CMK (cell line): ENCODE results near the gene DNAJC2.
A peak's percentile ranks its signal among the peaks of the same experiment; 100 is the strongest.
"Not testable (repeated sequence)": the region's sequence is repeated elsewhere in the genome, so short reads cannot be mapped to it uniquely, and the experiment has no call there.

Experiments
- DNase-seq: peaks from one replicate; pipeline ENCODE4 v3.0.0-alpha.2; 2010; ENCODE audit warnings: low read depth

DNAJC2 gene

GRCh38 chr7:103341466-103341865 is 3.1 kb downstream of the DNAJC2 start:
- DNase-seq, result no peak

GRCh38 chr7:103338864-103339263 is 5.7 kb downstream of the DNAJC2 start:
- DNase-seq, result no peak

DNA sequence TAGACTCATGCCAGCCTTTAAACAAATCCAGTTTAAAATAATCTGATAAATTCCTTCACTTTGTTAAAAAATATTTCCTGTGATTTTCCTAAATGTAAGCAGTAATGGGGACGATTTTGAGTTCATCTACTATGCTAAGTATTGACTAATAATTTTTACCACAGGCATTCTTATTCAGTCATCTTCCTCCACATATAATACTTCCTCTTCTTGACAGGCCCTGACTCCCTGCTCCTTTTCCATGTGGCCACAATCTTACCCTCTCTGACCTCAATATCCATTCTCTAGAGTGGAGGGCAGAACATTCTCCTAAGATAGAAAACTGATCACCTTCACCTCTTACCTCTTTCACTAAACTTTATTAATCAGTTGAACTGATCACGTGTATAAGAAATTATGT is 7.8 kb downstream of the DNAJC2 start:
- no peak for DNase-seq

GRCh38 chr7:103325744-103326143 is 18.8 kb downstream of the DNAJC2 start:
- no peak for DNase-seq

DNA sequence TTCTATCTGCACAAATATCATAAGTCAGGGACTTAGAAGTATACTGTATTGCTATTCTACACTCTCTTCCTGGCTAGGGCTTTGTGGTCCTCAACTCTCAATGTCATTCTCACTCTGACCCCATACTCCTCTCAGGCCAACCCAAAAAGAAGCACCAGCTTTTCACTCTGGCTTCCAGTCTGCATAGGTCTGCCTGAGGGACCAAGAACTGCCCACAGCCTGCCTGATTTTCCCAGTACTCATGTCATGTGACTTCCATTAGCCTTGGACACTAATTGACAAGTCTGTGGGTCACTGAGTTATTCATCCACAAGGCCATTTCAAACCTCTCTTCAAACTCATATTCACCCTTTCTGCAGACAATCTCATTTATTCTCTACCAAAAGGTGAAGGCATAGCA is 27.6 kb downstream of the DNAJC2 start:
- DNase-seq, result no peak

DNA sequence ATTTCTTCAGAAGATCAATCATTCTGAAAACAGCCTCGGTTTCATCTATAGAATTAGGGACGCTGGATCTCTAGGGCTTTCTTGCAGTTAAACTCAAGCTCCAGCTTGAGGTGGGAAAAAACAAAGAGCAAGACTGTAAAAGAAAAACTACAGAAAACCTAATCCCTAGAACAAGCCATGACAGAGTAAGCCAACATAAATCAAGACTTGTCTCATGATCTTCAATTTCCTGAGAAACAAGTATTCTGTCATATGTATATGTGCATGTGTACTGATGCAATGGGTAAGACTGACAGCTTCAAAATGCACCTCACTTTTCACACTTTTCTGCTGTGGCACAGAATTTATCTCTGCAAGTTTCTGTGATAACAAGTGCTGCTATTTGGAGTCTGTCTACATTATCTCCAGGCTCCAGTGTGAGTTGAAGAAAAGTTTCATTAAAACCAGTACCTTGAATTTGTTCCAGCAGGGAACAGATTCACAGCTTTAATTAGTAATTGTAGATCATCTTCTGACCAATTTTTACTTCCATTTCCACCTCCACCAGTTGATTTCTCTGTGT is 28.1 kb downstream of the DNAJC2 start:
- DNase-seq, result no peak

DNA sequence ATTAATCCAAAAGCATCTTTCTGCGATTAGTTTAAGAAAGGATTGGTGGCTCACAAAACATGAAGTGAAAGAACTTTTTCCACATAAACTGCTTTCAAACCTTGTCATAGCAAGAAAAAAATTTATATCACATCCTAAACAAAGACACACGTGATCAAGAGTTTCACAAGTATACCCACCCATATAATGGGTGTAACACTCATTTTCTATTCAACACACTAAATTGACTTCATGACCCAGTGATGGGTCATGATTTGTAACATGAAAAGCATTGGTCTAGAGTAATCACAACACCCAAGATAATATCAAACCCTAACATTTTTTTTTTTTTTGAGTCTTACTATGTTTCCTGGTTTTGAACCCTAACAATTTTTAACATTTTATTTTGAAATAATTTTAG is 29.7 kb downstream of the DNAJC2 start:
- DNase-seq, result no peak

DNA sequence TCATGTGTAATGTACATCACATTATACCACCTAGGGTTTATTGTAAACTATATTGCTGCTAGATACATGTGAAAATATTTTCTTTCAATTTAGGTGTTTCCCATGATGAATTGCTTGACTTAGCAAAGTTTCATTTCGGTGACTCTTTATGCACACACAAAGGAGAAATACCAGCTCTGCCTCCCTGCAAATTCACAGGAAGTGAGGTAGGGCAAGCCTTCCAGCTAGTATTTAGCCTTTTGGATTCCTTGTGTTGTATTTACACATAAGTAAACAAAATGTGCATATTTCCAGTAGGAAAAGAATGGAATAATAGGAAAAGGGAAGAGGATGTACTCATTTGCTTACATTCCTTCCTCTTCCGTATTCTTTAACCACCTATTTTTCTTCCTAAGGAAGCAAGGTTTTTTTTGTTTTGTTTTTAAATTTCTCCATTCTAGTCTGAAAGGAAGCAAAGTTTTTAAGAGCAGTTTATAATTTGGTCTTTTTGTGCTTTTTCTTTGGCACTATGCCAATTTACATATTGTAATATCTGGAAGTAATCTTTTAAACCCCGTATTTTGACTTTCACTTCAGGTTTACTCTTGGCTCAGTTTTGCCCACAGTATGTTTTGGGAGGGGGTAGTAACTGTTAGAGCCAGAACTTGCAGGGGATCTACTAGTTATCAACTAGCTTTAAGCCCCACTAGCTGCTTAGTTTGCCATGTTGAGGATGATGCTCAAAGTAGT is 36.9 kb downstream of the DNAJC2 start:
- DNase-seq, result no peak

GRCh38 chr7:103301441-103301840 is 43.1 kb downstream of the DNAJC2 start:
- no peak for DNase-seq

GRCh38 chr7:103299660-103300059 is 44.9 kb downstream of the DNAJC2 start:
- no peak for DNase-seq

DNA sequence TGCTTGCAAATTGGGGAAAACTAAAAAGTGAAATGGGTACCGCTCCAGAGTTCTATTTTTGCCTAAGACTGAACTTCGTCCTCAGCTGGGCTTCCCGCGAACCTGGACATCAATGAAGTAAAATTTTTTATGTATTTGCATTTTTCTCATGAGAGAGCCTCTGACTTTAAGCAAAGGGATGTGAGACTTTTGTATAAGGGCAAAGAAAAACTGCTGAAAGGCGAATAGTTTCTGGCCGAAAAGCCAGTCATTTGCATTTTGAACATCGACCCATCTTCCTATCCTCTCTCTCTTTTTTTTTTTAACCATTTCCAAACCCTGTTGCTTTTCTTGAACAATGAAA is 46.8 kb downstream of the DNAJC2 start:
- no peak for DNase-seq

- DNase-seq, result peak; percentile 77
Observed at GRCh38 chr7:103296901-103297836, 47.4 kb downstream of the DNAJC2 start, which contains the start of gene PMPCB. Gene PMPCB (plus strand): TSS chr7:103297435. CDS start chr7:103297460, 25 bp downstream.

- DNase-seq, result no peak
Observed at GRCh38 chr7:103293526-103293925, 51.0 kb downstream of the DNAJC2 start.

DNA sequence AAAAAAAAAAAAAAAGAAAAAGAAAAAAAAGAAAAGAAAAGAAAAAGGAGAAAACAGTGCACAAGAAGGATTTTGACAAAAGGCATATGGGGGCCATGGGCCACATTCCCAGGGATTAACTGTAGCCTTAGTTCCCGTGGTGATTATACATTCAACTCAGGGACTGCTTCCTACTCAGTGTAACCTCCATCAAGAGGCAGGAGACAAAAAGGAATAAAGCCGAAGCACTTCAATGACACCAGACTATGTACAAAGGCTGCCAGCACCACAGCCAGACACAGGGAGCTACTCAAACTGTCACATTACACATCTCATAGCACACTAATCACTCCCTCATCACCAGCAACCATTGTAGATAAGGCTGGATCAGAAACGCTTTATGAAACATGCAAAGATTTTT is 52.4 kb downstream of the DNAJC2 start:
- no peak for DNase-seq

DNA sequence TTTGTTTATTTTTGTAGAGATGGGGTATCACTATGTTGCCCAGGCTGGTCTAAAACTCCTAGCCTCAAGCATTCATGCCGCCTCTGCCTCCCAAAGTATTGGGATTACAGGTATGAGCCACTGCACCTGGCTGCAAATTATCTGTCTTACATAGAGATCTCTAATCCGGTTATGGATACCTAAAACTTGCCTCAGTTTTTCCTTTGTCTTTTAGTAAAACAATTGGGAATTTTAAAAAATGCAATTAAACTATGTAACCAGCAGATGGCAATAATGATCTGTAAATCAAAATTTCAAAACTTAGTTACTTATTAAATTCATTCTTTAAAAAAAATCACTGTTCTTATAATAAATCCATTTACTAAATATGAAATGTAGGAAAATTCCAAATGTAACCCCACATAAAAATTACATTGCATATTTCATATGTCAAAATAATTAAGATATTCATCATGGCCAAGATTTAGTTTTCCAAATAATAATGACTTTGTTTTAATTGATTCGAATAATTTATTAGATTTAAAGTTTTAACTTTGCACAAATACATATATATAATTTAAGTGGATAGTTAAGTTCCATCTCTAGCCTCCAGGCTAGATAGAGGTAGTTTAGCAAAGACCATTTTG is 61.7 kb downstream of the DNAJC2 start:
- not testable (repeated sequence) for DNase-seq

DNA sequence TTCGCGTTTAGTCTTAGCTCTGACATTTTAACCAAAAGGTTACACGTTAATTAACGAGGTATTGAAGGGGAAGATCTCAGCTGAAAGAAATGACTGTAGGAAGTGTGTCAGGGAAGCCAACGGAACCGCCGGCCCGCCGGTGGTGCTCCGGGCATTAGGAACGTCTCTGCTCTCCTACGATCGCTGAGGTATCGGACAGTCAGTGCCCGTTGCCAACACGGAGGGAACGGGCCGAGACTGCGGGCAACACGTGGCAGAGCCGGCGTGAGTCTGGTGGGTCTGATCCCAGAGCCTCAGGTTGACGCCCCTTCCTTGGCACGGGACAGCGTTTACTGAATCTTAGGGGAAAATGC is 63.8 kb downstream of the DNAJC2 start:
- not testable (repeated sequence) for DNase-seq

DNA sequence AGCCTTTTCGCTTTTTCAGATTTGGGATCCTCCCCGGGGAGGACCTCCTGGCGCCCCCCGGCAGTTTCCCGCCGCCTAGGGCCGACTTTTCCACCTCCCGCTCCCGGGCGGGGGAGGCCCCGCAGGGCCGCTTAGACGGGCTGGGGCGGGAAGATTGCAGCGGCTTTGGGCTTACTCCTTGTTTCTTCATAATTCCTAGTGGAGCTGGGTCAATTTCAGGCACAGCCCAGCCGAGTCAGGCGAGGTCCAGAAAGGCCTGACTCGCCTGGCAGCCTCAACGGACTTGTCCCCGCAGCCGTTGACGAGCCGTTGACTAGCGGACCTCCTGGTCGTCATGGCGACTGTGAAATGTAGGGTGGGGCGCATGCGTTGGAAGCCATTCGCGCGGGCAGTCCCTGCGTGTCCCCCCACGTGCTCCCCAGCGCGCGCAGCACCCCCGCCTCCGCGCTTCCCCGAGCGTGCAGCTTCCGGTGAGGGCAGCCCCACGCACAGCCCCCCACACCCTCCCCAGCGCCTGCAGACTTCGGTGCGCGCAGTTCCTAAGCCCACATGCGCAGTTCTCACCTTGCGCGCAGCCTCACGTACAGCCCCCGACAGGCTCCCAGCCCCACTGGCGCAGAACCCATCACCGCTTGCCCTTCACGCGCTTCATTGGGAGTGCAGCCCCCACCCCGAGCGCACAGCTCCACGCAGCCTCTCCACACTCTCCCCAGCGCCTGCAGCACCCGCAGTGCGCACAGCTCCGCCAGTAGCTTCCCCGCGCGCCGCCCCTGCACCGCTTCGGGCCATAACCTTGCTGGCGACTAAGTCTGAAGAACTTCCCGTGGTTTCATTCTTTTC is 64.4 kb downstream of the DNAJC2 start:
- peak; percentile 67 for DNase-seq

DNA sequence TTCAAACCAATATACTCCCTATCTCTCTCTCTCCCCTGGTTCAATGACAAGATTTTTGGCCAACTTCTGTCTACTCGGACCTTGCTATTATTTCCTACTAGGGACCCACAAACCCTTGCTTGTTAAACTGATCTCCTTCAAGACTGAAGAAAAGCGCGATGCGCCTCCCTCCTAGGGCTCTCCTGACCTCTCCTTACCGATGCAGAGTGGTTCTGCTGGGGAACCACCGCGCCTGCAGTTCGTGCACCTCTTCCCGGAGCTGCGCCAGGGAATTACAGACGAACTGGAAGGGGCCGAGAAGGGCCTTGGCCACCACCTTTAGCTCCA is 65.0 kb downstream of the DNAJC2 start:
- not testable (repeated sequence) for DNase-seq

DNA sequence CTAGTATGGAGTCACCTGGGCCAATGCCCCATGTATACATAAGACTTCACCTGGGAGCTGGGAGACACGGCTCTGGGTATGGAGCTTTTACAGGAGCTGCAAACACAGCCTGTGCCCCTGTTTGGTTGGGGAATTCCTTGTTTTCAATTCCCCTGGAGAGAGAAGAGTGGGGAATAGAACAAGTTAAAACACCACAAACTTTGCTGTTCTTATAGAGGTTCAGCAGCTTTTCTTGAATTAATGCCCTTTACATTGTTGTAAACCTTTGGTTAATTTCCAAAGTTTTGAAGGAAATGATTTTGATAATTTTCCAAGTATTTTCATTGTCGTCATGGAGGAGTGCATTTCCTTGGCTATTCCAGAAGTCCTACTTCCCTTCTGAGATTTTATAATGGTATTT is 66.4 kb downstream of the DNAJC2 start:
- DNase-seq, result not testable (repeated sequence)

DNA sequence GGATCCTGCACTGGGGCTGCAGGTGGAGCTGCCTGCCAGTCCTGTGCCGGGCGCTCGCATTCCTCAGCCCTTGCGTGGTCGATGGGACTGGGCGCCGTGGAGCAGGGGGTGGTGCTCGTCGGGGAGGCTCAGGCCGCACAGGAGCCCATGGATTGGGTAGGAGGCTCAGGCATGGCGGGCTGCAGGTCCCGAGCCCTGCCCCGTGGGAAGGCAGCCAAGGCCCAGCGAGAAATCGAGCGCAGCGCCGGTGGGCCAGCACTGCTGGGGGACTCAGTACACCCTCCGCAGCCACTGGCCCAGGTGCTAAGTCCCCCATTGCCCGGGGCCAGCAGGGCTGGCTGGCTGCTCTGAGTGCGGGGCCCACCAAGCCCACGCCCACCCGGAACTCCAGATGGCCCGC is 69.7 kb downstream of the DNAJC2 start:
- DNase-seq, result not testable (repeated sequence)

GRCh38 chr7:103273374-103273773 is 71.2 kb downstream of the DNAJC2 start:
- not testable (repeated sequence) for DNase-seq

DNA sequence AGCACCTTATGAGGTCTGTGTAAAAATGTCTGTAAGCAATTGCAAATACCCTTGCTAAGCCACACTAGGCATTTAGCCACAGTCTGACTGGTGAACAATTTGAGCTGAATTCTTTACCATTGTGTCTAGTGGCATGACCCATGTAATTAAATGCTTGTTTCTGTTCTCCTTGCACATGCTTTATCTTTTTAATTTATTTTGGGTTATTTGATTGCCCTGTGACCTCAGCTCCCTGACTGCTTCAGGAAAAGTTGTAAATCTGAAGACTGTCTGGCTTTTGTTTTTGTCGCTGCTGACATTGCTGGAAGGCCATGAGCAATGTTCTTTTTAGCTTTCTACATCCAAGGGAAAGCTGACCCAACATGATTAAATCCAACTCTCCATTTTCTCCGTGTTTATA is 78.3 kb downstream of the DNAJC2 start:
- DNase-seq, result not testable (repeated sequence)
